22Rv1 (cell line): Measurements from ENCODE around the gene IL2RG.
A peak's percentile ranks its signal among the peaks of the same experiment; 100 is the strongest.

Experiments
- H3K27ac ChIP-seq: fragments of 450-650 bp; 2 replicates; pipeline ENCODE4 v1.5.1; 2017
- ZFX ChIP-seq: fragments of 450-650 bp; IDR thresholded peaks from 2 replicates; pipeline ENCODE4 v1.6.1; 2017; ENCODE audit warnings: antibody characterized with exemption, borderline replicate concordance
- TF ChIP-seq, protein P1 (sequence below): fragments of 450-650 bp; IDR thresholded peaks from 2 replicates; pipeline ENCODE4 v1.5.1; 2017; ENCODE audit warnings: mild to moderate bottlenecking

IL2RG gene

DNA sequence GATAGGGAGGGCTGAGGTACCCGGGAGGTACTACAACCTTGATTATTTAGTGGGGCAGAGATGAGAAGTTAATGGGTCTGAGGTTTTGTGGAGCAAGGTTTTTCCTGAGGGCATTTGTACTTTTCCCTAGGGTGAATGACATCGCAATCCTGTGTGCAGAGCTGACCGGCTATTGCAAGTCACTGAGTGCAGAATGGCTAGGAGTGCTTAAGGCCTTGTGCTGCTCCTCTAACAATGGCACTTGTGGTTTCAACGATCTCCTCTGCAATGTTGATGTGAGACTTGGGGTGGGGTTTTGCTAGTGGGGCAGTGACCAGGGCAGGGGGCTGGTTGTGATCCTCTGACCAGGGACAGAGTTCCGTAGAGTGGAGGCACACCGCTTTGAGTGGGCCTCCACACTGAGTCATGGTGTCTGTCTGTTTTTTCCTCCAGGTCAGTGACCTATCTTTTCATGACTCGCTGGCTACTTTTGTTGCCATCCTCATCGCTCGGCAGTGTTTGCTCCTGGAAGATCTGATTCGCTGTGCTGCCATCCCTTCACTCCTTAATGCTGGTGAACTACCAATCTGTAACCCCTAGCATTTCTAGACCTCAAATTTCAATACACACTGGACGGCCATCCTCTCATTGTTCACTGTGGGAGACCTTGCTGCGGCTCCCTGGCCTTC lies 16.9 kb upstream of the IL2RG start:
- no peak overlapping the region for H3K27ac ChIP-seq

GRCh38 chrX:71118985-71119535 lies 7.7 kb upstream of the IL2RG start:
- no peak for TF ChIP-seq ZFX
- TF ChIP-seq, protein P1, sequence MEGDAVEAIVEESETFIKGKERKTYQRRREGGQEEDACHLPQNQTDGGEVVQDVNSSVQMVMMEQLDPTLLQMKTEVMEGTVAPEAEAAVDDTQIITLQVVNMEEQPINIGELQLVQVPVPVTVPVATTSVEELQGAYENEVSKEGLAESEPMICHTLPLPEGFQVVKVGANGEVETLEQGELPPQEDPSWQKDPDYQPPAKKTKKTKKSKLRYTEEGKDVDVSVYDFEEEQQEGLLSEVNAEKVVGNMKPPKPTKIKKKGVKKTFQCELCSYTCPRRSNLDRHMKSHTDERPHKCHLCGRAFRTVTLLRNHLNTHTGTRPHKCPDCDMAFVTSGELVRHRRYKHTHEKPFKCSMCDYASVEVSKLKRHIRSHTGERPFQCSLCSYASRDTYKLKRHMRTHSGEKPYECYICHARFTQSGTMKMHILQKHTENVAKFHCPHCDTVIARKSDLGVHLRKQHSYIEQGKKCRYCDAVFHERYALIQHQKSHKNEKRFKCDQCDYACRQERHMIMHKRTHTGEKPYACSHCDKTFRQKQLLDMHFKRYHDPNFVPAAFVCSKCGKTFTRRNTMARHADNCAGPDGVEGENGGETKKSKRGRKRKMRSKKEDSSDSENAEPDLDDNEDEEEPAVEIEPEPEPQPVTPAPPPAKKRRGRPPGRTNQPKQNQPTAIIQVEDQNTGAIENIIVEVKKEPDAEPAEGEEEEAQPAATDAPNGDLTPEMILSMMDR = no peak
- peak overlapping the region; percentile 63 for H3K27ac ChIP-seq

More for the DNA sequence above, 16.9 kb upstream of the IL2RG start:
- TF ChIP-seq, protein P1 = no peak
- TF ChIP-seq ZFX = no peak

GRCh38 chrX:71118032-71118984 lies 6.9 kb upstream of the IL2RG start, which contains the start of gene MED12:
TSS of gene MED12 (plus strand) at chrX:71118596. CDS start at chrX:71118755, 159 bp downstream.
- TF ChIP-seq ZFX = no peak
- TF ChIP-seq, protein P1 = no peak
- peak within 1 kb of the TSS; percentile 63 for H3K27ac ChIP-seq

GRCh38 chrX:71117358-71117757 lies 6.0 kb upstream of the IL2RG start:
- no peak overlapping the region for H3K27ac ChIP-seq
- TF ChIP-seq ZFX = no peak
- TF ChIP-seq, protein P1 = no peak

DNA sequence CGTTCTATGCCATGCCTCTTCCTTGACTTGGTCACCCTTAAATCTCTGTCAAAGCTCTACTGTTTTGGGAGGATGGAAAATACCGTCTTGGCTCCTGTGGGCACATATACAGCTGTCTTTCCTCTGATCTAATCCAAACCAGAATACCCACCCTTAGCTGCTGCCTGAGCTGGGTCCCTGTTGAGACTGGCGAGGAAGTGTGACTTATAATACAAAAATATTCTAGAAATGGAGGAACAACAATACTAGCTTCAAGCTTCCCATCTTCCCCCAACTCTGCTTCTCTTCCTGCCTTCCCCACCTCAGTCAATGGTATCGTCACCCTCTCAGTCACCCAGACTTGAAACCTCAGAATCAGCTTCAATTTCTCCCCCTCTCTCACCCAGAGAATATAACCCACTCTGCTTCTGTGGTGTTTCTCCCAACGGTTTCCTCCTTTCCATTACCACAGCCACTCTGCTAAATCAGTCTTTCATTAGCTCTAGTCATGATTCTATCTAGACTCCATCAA lies 599 bp upstream of the IL2RG start:
- no peak for TF ChIP-seq ZFX
- TF ChIP-seq, protein P1 = no peak
- no peak overlapping the region for H3K27ac ChIP-seq

DNA sequence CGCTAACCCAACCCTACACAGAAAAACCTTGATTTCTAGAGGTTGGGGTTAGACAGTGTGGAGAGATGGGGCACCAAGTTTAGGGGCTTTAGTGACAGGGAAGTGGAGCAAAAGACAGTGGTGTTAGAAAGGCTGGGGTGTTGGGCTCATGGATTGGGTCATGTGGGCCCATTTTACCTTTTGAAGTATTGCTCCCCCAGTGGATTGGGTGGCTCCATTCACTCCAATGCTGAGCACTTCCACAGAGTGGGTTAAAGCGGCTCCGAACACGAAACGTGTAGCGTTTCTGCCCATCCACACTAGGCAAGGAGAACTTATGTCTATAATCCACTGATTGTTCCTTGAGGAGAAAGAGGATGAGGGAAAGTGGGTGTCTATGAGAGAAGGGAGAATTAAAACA lies 2.3 kb downstream of the IL2RG start:
- no peak overlapping the region for H3K27ac ChIP-seq
- TF ChIP-seq, protein P1 = no peak
- no peak for TF ChIP-seq ZFX
